AG04449 (cell line): ENCODE measurements around the gene CRYAB.

ENCODE experiments used
- CTCF ChIA-PET: fragments of 350-600 bp; formaldehyde crosslinking; extraction: SDS; loops from one replicate; lab custom pipeline; 2021; ENCODE audit warnings: antibody characterized with exemption; lab: Yijun Ruan, JAX
- POLR2A ChIA-PET: fragments of 400-600, 350-600 bp; formaldehyde crosslinking; extraction: SDS; loops from one replicate; lab custom pipeline; 2020; ENCODE audit warnings: antibody characterized with exemption, inconsistent platforms; lab: Yijun Ruan, JAX
- DNase-seq: peaks from one replicate; pipeline ENCODE4 v3.0.0-alpha.2; 2010; ENCODE audit warnings: low read depth, low spot score
- H3K4me3 ChIP-seq: 2 replicates; pipeline ENCODE4 v1.5.1; 2011; ENCODE audit warnings: low read depth, mild to moderate bottlenecking, control low read depth, low read length
- CTCF ChIP-seq: IDR thresholded peaks from one replicate; pipeline ENCODE4 v1.5.1; 2011; ENCODE audit warnings: mild to moderate bottlenecking, moderate library complexity, low read length, control low read depth, inconsistent platforms; ENCODE audit not compliant: insufficient read depth; ENCODE audit errors: missing control alignments

CRYAB gene

GRCh38 chr11:111942829-111943228 is 31.3 kb upstream of the CRYAB start:
- no peak overlapping the region for H3K4me3 ChIP-seq
- no peak for TF ChIP-seq CTCF
- no peak for DNase-seq
- CTCF ChIA-PET = interaction anchor here (0.9 to 11.0 kb wide), 4 partner anchors 13 to 54 kb away, joined by 3 to 110 read pairs (median 4); no protein-coding TSS in a partner anchor
- POLR2A ChIA-PET = no interaction called here

DNA sequence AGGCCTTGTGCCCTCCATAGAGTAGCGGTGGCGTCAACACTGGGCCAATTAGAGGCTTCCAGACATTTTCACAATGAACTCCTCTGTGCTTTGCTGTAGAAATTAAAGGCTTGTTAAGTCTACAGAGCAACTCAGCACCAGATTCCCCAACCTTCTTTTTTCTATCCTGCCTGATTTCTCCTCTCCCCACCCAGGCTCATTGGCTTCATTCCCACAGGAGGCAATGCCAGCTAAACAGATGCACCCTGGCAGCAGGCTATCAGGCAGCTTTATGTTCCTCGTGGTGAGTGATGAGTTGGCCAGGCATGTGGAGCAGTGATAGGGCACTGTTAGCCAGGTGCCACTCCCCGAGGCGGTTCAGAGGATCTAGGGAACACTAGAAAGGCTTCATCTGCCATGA is 30.4 kb upstream of the CRYAB start:
- ChIA-PET POLR2A (no interaction called here), CTCF (interaction anchor here (0.9 to 11.0 kb wide), 3 partner anchors 12 to 41 kb away, joined by 3 to 110 read pairs (median 34); no protein-coding TSS in a partner anchor)
- DNase-seq = no peak
- no peak overlapping the region for H3K4me3 ChIP-seq
- no peak for TF ChIP-seq CTCF

DNA sequence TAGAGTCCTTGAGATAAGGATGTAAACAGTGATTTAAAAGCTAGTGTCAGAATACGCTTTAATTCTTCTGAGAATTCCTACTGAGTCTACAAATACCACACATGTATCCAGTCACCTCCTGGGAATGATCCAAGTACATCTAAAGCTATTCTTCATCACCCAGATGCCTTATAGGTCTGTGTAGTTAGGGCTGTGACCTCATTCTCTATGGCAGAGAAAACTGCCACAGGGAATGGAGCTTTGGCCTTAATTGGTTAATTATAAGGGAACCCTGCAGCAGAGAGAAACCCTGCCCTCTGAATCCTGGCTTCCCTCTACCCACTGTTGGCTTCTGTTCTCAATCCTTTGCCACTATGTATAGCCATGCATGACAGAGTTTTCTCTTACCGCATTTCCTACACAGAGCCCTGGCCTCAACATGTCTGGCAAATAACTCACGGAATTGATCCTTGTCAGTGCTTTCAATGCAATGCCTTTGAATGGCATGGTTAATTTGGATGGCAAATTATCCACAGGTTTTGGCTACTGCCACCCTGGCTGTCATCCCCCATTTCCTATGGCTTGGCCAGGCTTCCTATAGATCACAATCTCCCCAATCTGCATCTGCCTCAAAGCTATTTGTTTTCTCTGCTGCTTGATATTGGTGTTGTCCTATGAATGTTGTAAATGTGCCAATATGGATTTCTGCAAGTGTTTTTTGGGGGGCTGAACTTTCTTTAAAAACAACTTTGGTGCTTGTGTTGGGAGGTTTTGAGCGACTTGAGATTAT is 28.4 kb upstream of the CRYAB start:
- no peak for TF ChIP-seq CTCF
- peak; percentile 69 for DNase-seq
- no peak overlapping the region; the same call in 1 of the 2 replicates for H3K4me3 ChIP-seq
- ChIA-PET POLR2A (interaction anchor here (0.6 kb wide), 1 partner anchor 147 kb away, joined by 4 read pairs; no protein-coding TSS in a partner anchor), CTCF (interaction anchor here (2.7 to 11.0 kb wide), 3 partner anchors 10 to 56 kb away, joined by 20 to 110 read pairs (median 34); no protein-coding TSS in a partner anchor)

DNA sequence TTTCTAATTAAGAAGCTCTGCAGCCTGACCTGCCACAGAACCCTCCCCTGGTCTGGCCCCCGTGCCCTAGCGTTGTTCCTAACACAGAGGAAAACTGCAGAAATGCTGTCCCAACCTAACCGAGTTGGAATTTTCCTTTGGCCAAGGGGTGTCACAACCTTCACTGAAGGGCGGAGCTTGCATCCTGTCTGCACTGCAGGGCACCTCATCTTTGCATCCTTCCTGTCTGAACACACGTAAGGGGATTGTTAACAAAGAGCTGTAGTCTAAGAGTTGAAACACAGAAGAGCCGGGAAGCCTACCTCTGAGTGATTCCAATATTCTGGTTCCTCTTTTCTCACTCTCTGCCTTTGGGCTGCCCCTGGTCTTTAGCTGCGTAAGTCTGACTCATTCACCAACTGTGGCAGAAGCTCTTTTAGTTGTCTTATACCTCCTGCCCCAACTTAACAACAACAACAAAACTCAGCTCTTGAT is 27.2 kb upstream of the CRYAB start:
- TF ChIP-seq CTCF = no peak
- ChIA-PET CTCF (interaction anchor here (0.7 to 11.0 kb wide), 7 partner anchors 9 to 68 kb away, joined by 3 to 110 read pairs (median 17); partner anchors contain the start of gene ALG9), POLR2A (interaction anchor here (0.6 to 1.8 kb wide), 3 partner anchors 12 to 76 kb away, joined by 3 to 9 read pairs (median 3); no protein-coding TSS in a partner anchor)
- peak overlapping the region; percentile 69 for H3K4me3 ChIP-seq
- no peak for DNase-seq

GRCh38 chr11:111937844-111938243 is 26.3 kb upstream of the CRYAB start:
- DNase-seq = no peak
- CTCF ChIA-PET = interaction anchor here (0.8 to 11.0 kb wide), 10 partner anchors 8 to 144 kb away, joined by 3 to 110 read pairs (median 4); no protein-coding TSS in a partner anchor
- peak overlapping the region; percentile 69 for H3K4me3 ChIP-seq
- POLR2A ChIA-PET = interaction anchor here (1.3 to 1.8 kb wide), 2 partner anchors 11 to 24 kb away, joined by 4 to 9 read pairs; no protein-coding TSS in a partner anchor
- TF ChIP-seq CTCF = no peak

DNA sequence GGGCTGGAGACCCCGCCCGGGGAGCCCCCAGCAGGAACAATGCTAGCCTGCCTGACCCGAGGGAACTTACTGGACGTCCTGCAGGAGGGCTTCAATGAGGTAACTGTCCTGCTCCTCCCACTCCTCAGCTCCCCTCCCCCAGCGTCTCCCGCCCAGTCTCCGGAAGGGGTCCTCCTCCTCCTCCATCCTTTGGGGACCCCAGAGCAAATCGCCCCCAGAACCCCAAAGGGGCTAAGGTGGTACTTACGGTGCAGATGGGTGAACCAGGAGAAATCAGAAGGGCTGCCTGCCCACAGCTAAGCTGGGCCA is 25.8 kb upstream of the CRYAB start:
- no peak for DNase-seq
- peak overlapping the region; percentile 69 for H3K4me3 ChIP-seq
- POLR2A ChIA-PET = interaction anchor here (1.3 to 1.8 kb wide), 2 partner anchors 11 to 23 kb away, joined by 4 to 9 read pairs; no protein-coding TSS in a partner anchor
- CTCF ChIA-PET = interaction anchor here (0.8 to 11.0 kb wide), 9 partner anchors 8 to 144 kb away, joined by 3 to 110 read pairs (median 6); no protein-coding TSS in a partner anchor
- TF ChIP-seq CTCF = no peak
